Calu3 (cell line): ENCODE measurements around the gene HOMEZ. TPM values are rescaled to one million over a fixed set of nuclear protein-coding genes. Genes with fewer than 3 reads are reported as not detected.

Source experiments
- BruUV-seq: library from RNA; stranded (reverse); fragments of 400-500 nt; replicated peaks from 2 replicates; lab custom pipeline; 2021; lab: Mats Ljungman, UMichigan
- CTCF ChIA-PET: fragments of 300-600 bp; sonication (Branson Sonifier 250); formaldehyde crosslinking; loops from one replicate; lab custom pipeline; 2022; ENCODE audit warnings: antibody characterized with exemption; lab: Charles Lee
- DNase-seq: peaks from one replicate; pipeline ENCODE4 v3.0.0; 2022
- H3K27ac Mint-ChIP-seq: one replicate; pipeline ENCODE4 v1.8.0; 2022; ENCODE audit warnings: mixed read lengths; ENCODE audit not compliant: unreplicated experiment
- H3K27me3 Mint-ChIP-seq: one replicate; pipeline ENCODE4 v1.8.0; 2022; ENCODE audit warnings: mixed read lengths; ENCODE audit not compliant: unreplicated experiment
- H3K36me3 Mint-ChIP-seq: one replicate; pipeline ENCODE4 v1.8.0; 2022; ENCODE audit warnings: mild to moderate bottlenecking, moderate library complexity, mixed read lengths; ENCODE audit not compliant: insufficient read depth, unreplicated experiment
- H3K4me1 Mint-ChIP-seq: one replicate; pipeline ENCODE4 v1.8.0; 2022; ENCODE audit warnings: mild to moderate bottlenecking, low read depth, mixed read lengths; ENCODE audit not compliant: unreplicated experiment
- H3K4me3 Mint-ChIP-seq: one replicate; pipeline ENCODE4 v1.8.0; 2022; ENCODE audit warnings: mild to moderate bottlenecking, low read depth, moderate library complexity, mixed read lengths; ENCODE audit not compliant: unreplicated experiment
- H3K9me3 Mint-ChIP-seq: one replicate; pipeline ENCODE4 v1.8.0; 2022; ENCODE audit warnings: low read depth, mixed read lengths; ENCODE audit not compliant: unreplicated experiment
- intact Hi-C: fragments of 100-400 bp; cut with micrococcal nuclease; formaldehyde crosslinking; loops from one replicate; pipeline ENCODE4 v1.10.0; 2022; ENCODE audit not compliant: unreplicated experiment
- total RNA-seq: library from RNA; stranded (reverse); gene quantifications from 2 replicates; pipeline ENCODE4 v1.2.3, GENCODE V29; 2022
- TF ChIP-seq, protein P1 (sequence below): fragments of 200-600 bp; IDR thresholded peaks from one replicate; pipeline ENCODE4 v1.8.0; 2022; ENCODE audit warnings: antibody characterized with exemption; ENCODE audit not compliant: unreplicated experiment

HOMEZ gene
- total RNA-seq, 1 experiment from 2014 or later, result 19.3 TPM

- DNase-seq, result no peak
- no peak overlapping the region for H3K4me3 Mint-ChIP-seq
- CTCF ChIA-PET, result no interaction called here
- intact Hi-C loops, result no loop called here
- peaks cover 24% of the 10 kb centered on the region for H3K4me1 Mint-ChIP-seq
- no peak overlapping the region for H3K27ac Mint-ChIP-seq
- no TSS peak for BruUV-seq
- H3K9me3 Mint-ChIP-seq, result no peaks in the 10 kb centered on the region
- H3K27me3 Mint-ChIP-seq, result peaks cover 8% of the 10 kb centered on the region
- TF ChIP-seq, protein P1, sequence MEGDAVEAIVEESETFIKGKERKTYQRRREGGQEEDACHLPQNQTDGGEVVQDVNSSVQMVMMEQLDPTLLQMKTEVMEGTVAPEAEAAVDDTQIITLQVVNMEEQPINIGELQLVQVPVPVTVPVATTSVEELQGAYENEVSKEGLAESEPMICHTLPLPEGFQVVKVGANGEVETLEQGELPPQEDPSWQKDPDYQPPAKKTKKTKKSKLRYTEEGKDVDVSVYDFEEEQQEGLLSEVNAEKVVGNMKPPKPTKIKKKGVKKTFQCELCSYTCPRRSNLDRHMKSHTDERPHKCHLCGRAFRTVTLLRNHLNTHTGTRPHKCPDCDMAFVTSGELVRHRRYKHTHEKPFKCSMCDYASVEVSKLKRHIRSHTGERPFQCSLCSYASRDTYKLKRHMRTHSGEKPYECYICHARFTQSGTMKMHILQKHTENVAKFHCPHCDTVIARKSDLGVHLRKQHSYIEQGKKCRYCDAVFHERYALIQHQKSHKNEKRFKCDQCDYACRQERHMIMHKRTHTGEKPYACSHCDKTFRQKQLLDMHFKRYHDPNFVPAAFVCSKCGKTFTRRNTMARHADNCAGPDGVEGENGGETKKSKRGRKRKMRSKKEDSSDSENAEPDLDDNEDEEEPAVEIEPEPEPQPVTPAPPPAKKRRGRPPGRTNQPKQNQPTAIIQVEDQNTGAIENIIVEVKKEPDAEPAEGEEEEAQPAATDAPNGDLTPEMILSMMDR, result no peak
- H3K36me3 Mint-ChIP-seq, result no peaks in the 10 kb centered on the region
These were observed 33.3 kb downstream of the HOMEZ start for GRCh38 chr14:23252420-23253333.

DNA sequence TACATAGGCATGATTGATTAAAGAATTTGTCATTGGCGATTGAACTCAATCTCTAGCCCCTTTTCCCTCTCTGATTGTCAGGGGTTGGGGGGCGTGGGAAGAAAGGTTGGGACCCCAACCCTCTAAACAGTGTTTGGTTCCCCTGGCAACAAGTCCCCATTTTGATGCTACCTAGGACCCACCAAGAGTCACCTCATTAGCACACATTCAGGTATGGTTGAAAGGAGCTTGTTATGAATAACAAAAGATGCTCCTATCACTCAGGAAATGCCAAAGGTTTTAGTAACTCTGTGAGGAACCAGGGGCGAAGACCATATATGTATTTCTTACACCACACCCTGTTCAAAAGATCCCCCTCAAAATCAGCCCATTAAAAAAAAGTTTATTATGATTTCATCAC lies 33.9 kb downstream of the HOMEZ start:
- H3K4me3 Mint-ChIP-seq, result no peak overlapping the region
- CTCF ChIA-PET, result no interaction called here
- H3K9me3 Mint-ChIP-seq, result no peaks in the 10 kb centered on the region
- intact Hi-C loops, result no loop called here
- TF ChIP-seq, protein P1, result no peak
- BruUV-seq, result no TSS peak
- peaks cover 8% of the 10 kb centered on the region for H3K27me3 Mint-ChIP-seq
- no peak overlapping the region for H3K27ac Mint-ChIP-seq
- peaks cover 24% of the 10 kb centered on the region for H3K4me1 Mint-ChIP-seq
- DNase-seq, result no peak
- no peaks in the 10 kb centered on the region for H3K36me3 Mint-ChIP-seq

- DNase-seq, result no peak
These were observed 36.1 kb downstream of the HOMEZ start for GRCh38 chr14:23249824-23250223.

DNA sequence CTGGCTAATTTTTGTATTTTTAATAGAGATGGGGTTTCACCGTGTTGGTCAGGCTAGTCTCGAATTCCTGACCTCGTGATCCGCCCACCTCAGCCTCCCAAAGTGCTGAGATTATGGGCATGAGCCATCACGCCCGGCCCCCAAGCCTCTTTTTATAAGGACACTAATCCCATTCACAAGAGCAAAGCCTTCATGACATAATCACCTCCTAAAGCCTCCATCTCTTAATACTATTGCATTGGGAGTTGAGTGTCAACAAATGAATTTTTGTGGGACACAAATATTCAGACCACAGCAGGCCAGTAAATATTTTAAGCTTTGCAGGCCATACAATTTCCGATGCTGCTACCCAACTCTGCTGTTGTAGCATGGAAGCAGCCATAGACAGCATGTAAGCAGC lies 37.3 kb downstream of the HOMEZ start:
- intact Hi-C loops, result no loop called here
- CTCF ChIA-PET, result interaction anchor here (0.7 kb wide), 1 partner anchor 55 kb away, joined by 3 read pairs; no protein-coding TSS in a partner anchor
- Mint-ChIP-seq H3K4me3 (no peak overlapping the region), H3K4me1 (peaks cover 41% of the 10 kb centered on the region), H3K9me3 (no peaks in the 10 kb centered on the region), H3K27ac (no peak overlapping the region), H3K27me3 (peaks cover 8% of the 10 kb centered on the region), H3K36me3 (no peaks in the 10 kb centered on the region)
- no peak for DNase-seq
- TF ChIP-seq, protein P1, result no peak
- no TSS peak for BruUV-seq

More at GRCh38 chr14:23249824-23250223, 36.1 kb downstream of the HOMEZ start:
- Mint-ChIP-seq H3K4me3 (no peak overlapping the region), H3K36me3 (no peaks in the 10 kb centered on the region), H3K9me3 (no peaks in the 10 kb centered on the region), H3K27me3 (peaks cover 8% of the 10 kb centered on the region), H3K27ac (no peak overlapping the region), H3K4me1 (peaks cover 35% of the 10 kb centered on the region)
- intact Hi-C loops, result no loop called here
- TF ChIP-seq, protein P1, result no peak
- no TSS peak for BruUV-seq
- CTCF ChIA-PET, result no interaction called here
